IPS-11a (cell line): ENCODE data around the gene CEP78.

Source experiments
- H3K4me3 ChIP-seq: one replicate; pipeline ENCODE4 v1.5.1; 2013; ENCODE audit warnings: low read depth, low read length, control low read depth

CEP78 gene

DNA sequence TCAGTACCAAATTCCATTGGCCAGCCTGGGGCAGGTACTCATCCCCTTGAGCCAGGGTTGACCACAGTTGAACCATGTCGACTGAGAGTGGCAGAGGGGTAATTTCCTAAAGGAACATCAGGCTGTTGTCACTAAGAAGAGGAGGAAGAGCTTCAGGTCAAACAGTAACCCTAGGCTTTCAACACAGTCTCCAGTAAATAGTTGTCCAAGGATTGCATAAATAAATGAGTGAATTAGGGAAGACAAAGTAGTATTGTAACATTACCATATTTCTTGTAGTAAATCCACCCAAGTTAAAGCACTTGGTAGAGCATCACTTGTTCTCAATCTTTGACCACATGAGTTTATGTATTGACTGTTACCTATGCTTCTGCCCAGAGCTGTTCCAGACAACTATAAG lies 68.5 kb downstream of the CEP78 start:
- no peak overlapping the region for H3K4me3 ChIP-seq

DNA sequence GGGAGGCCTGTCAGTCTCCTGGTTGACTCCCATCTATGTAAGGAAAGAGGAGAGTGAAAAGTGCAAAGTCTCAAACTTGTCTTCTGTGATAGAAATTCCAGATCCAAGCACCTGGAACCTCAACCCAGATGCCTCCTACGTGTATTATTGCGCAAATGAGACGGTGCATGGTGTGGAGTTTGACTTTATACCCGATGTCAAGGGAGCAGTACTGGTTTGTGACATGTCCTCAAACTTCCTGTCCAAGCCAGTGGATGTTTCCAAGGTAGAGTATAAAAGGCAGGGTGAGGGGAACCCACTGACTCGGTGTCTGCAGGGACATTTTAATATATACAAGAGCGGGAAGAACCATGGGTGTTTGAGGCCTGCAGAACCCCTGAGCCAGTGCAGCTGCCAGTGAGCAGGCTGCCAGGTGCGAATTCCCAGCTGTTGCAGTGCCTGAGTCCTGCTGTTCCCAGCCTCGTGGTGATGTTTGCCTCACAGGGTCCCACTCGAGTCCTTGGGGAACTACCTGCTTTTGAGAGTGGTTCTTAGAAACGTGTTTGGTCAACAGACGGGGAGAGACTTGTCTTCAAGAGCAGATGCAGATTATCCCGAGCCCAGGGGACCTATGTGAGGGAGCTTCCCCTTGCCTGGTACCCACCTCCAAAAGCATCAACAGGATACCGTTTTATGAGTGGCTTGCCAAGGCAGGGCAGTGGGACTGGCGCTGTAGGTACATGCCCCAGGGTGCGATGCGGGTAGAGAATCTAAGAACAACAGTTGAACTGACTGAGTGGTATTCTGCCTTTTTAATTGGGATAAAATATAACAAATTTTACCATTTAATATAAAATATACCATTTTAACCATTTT lies 70.6 kb downstream of the CEP78 start:
- H3K4me3 ChIP-seq: no peak overlapping the region

- no peak overlapping the region for H3K4me3 ChIP-seq
Observed at GRCh38 chr9:78307360-78307759, 71.5 kb downstream of the CEP78 start.

GRCh38 chr9:78309066-78309465 lies 73.2 kb downstream of the CEP78 start:
- H3K4me3 ChIP-seq: no peak overlapping the region

DNA sequence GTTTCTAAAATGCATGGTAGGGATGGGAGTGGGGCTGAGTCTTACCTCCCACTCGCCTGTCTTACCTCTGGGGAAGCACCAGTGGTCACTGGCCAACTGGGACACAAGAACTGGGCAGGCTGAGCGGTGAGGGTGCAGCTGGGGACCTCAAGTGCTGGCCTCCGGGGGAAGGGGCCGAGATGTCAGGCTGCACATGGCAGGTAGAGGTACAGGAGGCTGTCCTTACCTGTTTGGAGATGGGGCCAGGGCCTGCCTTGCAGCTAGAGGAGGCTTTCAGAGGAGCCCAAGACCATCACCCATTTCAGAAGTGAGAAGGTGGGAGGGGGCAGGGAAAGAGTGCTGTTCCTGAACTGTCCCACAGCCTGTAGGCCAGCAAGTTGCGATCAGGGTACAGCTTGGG lies 75.2 kb downstream of the CEP78 start:
- H3K4me3 ChIP-seq: no peak overlapping the region

DNA sequence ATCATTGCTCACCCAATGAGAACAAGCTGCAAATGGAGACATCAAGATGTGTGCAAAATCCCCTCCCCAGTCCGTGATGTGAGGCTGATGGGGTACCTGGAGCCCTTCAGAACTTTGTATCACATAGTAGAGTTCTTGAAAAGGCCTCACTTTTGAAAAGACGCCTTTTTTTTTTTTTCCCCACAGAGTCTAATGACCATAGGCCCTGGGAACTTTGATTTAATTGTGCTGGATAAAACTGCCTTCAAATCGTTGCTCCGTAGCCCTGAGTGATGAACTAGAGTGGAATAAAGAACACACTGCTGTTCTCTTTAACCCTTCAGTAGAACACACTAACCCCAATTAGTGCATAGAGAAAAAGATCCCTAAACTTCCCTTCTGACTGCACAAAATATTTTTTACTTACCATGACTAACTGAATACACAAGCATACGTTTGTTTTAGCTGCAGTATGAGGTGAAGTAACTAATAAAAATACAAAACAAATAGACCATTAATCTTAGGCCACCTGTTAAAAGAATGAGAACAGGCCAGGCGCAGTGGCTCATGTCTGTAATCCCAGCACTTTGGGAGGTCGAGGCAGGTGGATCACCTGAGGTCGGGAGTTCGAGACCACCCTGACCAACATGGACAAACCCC lies 76.1 kb downstream of the CEP78 start:
- H3K4me3 ChIP-seq: no peak overlapping the region

- no peak overlapping the region for H3K4me3 ChIP-seq
Observed at GRCh38 chr9:78314550-78314949, 78.7 kb downstream of the CEP78 start.

DNA sequence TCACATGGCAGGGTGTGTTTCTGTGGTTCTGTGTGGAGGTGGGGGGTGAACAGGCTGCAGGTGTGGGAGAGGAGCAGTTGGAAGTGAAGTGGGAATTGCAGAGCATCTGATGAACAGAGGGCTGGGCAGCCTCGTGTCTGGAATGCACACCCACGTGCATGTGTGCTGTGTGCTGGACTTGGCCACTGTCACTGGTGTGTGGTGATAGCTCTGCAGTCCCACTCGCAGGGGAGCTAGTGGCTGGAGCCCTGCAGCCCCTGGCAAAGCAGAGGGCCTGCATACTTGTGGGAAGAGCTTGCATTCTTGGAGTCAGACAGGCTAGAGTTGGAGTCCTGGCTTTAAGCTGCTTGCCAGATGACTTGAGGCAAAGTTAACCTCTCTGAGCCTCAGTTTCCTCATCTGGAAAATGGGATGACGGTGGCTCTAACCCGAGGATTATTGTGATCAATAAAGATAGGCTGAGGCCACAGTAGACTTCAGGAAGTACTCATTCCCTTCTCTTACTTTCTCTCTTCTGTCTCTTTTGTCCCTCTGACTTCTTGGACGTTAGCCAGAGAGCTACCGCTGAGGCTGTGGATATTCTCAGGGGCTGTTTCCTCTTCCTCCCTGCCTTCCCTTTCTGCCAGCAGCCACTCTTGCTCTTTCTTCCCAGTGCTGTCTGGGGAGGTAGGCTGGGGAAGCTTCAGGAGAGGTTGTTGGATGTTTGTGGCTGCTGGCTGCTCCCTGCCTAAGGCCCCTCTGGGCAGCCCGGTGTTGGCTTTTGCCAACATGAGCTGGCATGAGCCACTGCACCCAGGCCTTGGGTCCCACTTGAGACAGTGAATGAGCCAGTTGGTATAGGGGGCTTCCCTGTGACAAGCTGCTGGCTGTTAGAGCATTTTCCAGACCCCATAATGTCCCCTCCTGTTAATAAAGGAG lies 79.3 kb downstream of the CEP78 start:
- H3K4me3 ChIP-seq: no peak overlapping the region

DNA sequence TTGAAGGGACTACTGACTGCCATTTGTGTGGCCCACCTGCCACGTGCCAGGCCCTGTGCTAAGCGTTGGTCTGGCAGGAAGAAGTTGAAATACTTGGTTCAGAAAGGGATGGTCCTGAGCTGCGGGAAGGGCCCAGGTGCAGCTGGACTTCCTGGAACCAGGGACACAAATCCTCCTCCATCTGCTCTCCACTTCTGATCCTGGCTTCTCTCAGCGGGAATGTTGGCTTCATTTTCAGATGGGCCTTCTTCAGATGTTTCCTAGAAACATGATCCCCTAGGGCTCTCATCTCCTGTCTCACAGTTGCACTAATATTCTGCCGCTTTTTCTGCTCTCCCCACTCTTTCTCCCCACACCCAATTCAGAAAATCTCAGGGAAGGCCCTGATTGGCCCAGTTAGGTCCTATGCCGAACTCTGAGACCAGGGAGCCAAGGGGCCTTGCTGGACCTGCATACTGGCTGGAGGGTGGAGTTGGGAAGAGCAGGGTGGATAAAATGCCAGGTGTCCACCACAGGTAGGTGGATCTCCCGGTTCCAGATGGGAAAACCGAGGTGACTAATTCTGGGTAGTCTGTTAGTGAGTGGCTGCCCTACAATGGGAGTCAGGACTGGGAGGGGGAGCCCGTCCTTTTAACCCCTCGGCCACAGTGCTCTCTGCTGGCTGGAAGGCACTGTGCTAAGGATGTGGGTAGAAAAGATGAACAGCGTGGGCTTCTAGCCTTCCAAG lies 80.5 kb downstream of the CEP78 start:
- no peak overlapping the region for H3K4me3 ChIP-seq

- no peak overlapping the region for H3K4me3 ChIP-seq
Observed at GRCh38 chr9:78319197-78320029, 83.5 kb downstream of the CEP78 start.

DNA sequence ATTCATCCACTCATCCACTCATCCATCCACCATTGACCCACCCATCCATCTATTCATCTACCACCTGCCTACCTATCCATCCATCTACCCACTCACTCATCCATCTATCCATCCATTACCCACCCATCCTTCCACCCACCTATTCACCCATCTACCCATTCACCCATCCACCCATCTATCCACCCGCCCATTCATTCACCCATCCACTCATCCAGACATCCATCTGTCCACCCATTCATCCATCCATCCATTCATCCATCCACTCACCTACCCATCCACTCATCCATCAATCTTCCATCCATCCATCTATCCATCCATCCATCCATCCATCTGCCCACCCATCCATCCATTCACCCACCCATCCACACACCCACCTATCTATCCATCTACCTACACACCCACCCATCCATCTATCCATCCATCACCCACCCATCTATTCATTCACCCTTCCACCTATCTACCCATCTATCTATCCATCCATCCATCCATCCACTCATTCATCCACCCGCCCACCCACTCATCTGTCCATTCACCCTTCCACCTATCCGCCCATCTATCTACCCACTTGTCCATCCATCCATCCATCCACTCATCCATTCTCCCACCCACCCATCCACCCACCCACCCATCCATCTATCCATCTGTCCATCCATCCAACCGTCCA lies 84.3 kb downstream of the CEP78 start:
- no peak overlapping the region for H3K4me3 ChIP-seq

DNA sequence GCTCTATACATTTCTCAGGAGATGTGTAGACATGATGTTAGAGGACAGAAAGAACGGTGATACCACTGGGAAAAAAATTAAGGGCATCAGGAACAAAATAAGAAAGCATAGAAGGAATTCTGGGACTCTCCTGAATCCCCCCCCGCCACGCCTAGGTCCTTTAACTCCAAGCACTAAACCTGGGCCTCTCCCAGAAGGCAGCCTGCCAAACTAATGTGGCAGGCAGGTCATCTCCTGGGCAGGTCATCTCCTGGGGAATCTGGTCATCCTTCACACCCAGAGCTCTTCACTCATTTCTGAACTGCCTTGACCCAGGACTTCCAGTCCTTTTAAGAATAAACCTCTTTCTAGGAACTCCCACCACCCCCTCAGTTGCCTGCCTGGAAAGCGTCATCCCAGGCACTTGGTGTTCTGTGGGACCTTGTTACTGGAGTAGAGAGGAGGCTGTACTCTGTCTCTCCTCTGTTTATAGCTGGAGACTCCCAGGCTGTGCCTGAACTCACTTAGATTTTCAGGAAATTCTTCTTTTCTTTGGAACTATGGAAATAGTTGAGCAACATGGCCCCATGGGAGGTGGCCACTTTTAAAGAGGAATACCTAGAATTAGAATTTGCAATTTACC lies 85.1 kb downstream of the CEP78 start:
- no peak overlapping the region for H3K4me3 ChIP-seq

DNA sequence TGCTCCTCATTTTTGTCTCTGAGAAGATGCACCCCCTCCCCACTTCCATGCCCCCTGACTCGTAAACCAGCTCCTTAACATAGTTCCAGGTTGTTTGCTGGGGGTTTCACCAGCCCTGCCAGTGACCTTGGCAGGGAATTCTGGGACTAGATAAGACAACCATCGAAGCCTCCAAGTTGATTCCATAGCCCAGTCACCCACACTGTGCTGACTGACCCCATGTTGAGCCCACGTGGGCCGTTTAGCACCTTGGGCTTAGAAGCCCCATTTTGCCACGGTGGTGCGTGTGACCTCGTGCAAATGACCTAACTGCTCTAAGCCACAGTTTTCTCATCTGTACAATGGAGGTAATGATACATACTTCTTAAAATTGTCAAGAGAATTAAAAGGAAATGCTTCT lies 85.6 kb downstream of the CEP78 start:
- no peak overlapping the region for H3K4me3 ChIP-seq

DNA sequence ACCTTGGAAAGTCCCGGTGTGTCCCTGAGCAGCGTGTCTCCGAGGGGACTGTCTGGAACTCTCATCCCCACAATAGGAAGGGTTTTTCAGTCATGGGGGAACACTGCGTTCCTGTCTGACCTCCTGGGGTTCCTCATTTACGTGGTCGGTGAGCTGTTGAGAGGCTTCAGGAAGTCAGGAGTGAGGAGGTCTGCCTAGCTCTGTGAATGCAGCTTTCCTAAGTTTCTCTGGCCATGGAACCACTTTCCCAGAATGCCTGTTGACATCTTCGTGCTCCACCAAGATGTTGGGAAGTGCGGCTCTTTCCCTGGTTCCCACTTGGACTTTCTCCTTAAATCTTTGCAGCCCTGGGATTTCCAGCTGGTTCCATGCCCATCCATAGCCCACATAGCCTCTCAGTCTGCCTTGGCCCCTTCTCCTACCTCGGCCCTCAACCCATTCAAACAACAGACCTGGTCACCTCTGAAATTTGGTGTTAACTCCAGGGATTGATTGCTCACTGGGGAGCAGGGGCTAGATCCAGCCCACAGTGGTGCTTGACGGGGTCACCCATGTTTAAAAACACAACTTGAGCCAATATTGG lies 88.3 kb downstream of the CEP78 start:
- no peak overlapping the region for H3K4me3 ChIP-seq

- no peak overlapping the region for H3K4me3 ChIP-seq
Observed at GRCh38 chr9:78324682-78325081, 88.8 kb downstream of the CEP78 start.

DNA sequence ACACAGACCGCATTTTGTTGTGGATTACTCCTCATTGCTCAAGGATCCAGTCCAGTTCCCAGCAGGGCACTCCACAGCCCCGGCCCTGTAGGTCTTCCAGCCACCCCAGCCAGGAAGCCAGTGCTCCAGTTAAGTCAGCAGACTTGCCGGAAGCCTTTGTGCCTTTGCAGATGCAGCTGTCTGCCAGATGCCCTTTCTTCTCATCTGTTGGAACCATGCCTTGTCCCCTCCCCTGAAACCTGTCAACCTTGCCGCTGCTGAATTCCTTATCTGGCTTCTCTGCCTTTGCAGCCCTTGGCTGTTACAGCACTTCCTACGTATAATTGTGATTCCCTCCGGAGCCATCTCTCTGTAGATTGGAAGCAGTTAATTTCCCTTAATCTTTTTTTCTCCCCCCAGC lies 89.5 kb downstream of the CEP78 start:
- H3K4me3 ChIP-seq: no peak overlapping the region

GRCh38 chr9:78325846-78326360 lies 90.0 kb downstream of the CEP78 start:
- H3K4me3 ChIP-seq: no peak overlapping the region

- no peak overlapping the region for H3K4me3 ChIP-seq
Observed at GRCh38 chr9:78326564-78326963, 90.7 kb downstream of the CEP78 start.
